NCI-H526 (cell line): ENCODE data around the gene SSR3.

Experiments
- DNase-seq, 2 experiments: peaks; one replicate each; lab custom pipeline; 2025; lab: John Stamatoyannopoulos, UW

SSR3 gene

DNA sequence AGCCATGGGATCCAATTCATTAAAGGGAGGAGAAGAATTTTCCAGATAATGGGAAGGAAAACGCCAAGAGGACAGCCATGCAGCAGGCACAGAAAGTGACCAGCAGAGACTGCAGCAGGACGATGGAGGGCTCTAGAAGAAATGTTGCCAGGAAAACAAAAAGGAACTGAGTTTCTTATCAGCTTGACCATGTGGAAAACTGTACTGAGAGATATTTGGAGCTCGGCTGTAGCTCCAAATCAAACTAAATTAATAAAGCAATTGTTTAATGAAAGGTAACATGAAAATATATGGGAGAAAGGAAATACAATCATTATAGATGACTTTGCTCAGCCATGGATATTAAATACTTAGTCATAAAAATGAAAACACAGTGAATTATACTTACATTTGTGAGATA lies 63.7 kb downstream of the SSR3 start:
- no peak for DNase-seq
